HEK293T (cell line): Measurements from ENCODE around the gene CAPN8.
A peak's percentile ranks its signal among the peaks of the same experiment; 100 is the strongest.

ENCODE experiments used
- CTCF ChIA-PET: fragments of 350-600 bp; formaldehyde crosslinking; extraction: SDS; loops from one replicate; lab custom pipeline; 2021; ENCODE audit warnings: antibody characterized with exemption, inconsistent platforms; lab: Yijun Ruan, JAX
- POLR2A ChIA-PET: fragments of 350-600 bp; formaldehyde crosslinking; extraction: SDS; loops from one replicate; lab custom pipeline; 2020; ENCODE audit warnings: antibody characterized with exemption, inconsistent platforms; lab: Yijun Ruan, JAX
- DNase-seq: peaks from one replicate; pipeline ENCODE4 v3.0.0; 2012; ENCODE audit warnings: mixed read lengths; ENCODE audit errors: extremely low spot score
- ARNT ChIP-seq: fragments of 450-650 bp; IDR thresholded peaks from 2 replicates; pipeline ENCODE4 v1.6.1; 2017; ENCODE audit warnings: mild to moderate bottlenecking
- BHLHE40 ChIP-seq: fragments of 450-650 bp; IDR thresholded peaks from 2 replicates; pipeline ENCODE4 v1.6.1; 2016; ENCODE audit warnings: mild to moderate bottlenecking, moderate library complexity, borderline replicate concordance
- CTBP1 ChIP-seq: fragments of 450-650 bp; IDR thresholded peaks from 2 replicates; pipeline ENCODE4 v1.6.1; 2016; ENCODE audit warnings: borderline replicate concordance
- ELF4 ChIP-seq: fragments of 450-650 bp; IDR thresholded peaks from 2 replicates; pipeline ENCODE4 v1.6.1; 2017; ENCODE audit warnings: antibody characterized with exemption
- FOXA1 ChIP-seq: fragments of 450-650 bp; IDR thresholded peaks from 2 replicates; pipeline ENCODE4 v1.6.1; 2016; ENCODE audit warnings: mild to moderate bottlenecking
- FOXK2 ChIP-seq: fragments of 450-650 bp; IDR thresholded peaks from 2 replicates; pipeline ENCODE4 v1.6.1; 2016; ENCODE audit warnings: mild to moderate bottlenecking
- FOXM1 ChIP-seq: fragments of 450-650 bp; IDR thresholded peaks from 2 replicates; pipeline ENCODE4 v1.6.1; 2017; ENCODE audit warnings: mild to moderate bottlenecking, borderline replicate concordance
- HDGF ChIP-seq: fragments of 450-650 bp; IDR thresholded peaks from 2 replicates; pipeline ENCODE4 v1.6.1; 2017; ENCODE audit warnings: antibody characterized with exemption, borderline replicate concordance
- L3MBTL2 ChIP-seq: fragments of 450-650 bp; conservative IDR thresholded peaks from 2 replicates; pipeline ENCODE4 v1.6.1; 2016; ENCODE audit warnings: mild to moderate bottlenecking
- LEF1 ChIP-seq: fragments of 450-650 bp; IDR thresholded peaks from 2 replicates; pipeline ENCODE4 v1.6.1; 2017; ENCODE audit warnings: mild to moderate bottlenecking, borderline replicate concordance
- NFRKB ChIP-seq: fragments of 450-650 bp; IDR thresholded peaks from 2 replicates; pipeline ENCODE4 v1.6.1; 2016; ENCODE audit warnings: mild to moderate bottlenecking, moderate library complexity
- SP1 ChIP-seq: fragments of 450-650 bp; IDR thresholded peaks from 2 replicates; pipeline ENCODE4 v1.6.1; 2017
- SUZ12 ChIP-seq: fragments of 450-650 bp; IDR thresholded peaks from 2 replicates; pipeline ENCODE4 v1.6.1; 2016; ENCODE audit warnings: mild to moderate bottlenecking
- TARDBP ChIP-seq: fragments of 450-650 bp; IDR thresholded peaks from 2 replicates; pipeline ENCODE4 v1.6.1; 2016
- ZNF384 ChIP-seq: fragments of 450-650 bp; IDR thresholded peaks from 2 replicates; pipeline ENCODE4 v1.6.1; 2016
- TF ChIP-seq, protein P1 (sequence below): fragments of 450-650 bp; IDR thresholded peaks from 2 replicates; pipeline ENCODE4 v1.6.1; 2016

The CAPN8 gene

GRCh38 chr1:223538981-223539380 is 126.5 kb downstream of the CAPN8 start:
- ChIA-PET CTCF (no interaction called here), POLR2A (no interaction called here)
- TF ChIP-seq FOXA1 (no peak), SP1 (no peak), ZNF384 (no peak), NFRKB (no peak), BHLHE40 (no peak), ARNT (no peak), HDGF (no peak), TARDBP (no peak), L3MBTL2 (no peak), CTBP1 (no peak), FOXM1 (no peak), LEF1 (no peak), ELF4 (no peak), SUZ12 (no peak), FOXK2 (no peak)
- TF ChIP-seq, protein P1, sequence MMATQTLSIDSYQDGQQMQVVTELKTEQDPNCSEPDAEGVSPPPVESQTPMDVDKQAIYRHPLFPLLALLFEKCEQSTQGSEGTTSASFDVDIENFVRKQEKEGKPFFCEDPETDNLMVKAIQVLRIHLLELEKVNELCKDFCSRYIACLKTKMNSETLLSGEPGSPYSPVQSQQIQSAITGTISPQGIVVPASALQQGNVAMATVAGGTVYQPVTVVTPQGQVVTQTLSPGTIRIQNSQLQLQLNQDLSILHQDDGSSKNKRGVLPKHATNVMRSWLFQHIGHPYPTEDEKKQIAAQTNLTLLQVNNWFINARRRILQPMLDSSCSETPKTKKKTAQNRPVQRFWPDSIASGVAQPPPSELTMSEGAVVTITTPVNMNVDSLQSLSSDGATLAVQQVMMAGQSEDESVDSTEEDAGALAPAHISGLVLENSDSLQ = no peak
- DNase-seq = no peak

DNA sequence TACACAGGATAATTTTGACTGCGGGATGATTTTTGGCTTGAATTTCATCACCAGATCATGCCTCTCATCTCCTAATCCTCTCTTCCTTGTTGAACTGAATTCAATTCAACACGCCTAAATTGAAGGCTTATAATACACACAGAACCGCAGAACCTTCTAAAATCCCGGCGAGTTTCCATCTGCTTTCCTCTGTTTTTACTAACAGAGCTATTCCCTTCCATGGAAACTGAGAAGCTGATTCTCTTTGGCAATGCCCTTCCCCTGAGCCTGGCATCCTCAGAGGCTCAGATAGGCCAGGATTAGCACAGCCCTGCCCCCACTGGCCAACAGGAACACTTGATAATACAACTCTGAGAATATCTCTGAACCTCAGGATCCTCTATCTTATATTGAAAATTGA is 130.2 kb downstream of the CAPN8 start:
- CTCF ChIA-PET = interaction anchor here (0.8 kb wide), 1 partner anchor 135 kb away, joined by 3 read pairs; no protein-coding TSS in a partner anchor
- DNase-seq = no peak
- POLR2A ChIA-PET = no interaction called here
- TF ChIP-seq HDGF (no peak), FOXA1 (no peak), SP1 (no peak), BHLHE40 (no peak), SUZ12 (no peak), FOXM1 (no peak), LEF1 (no peak), L3MBTL2 (no peak), ZNF384 (no peak), ARNT (no peak), ELF4 (no peak), TARDBP (no peak), FOXK2 (no peak), CTBP1 (no peak)
- TF ChIP-seq, protein P1 = no peak

DNA sequence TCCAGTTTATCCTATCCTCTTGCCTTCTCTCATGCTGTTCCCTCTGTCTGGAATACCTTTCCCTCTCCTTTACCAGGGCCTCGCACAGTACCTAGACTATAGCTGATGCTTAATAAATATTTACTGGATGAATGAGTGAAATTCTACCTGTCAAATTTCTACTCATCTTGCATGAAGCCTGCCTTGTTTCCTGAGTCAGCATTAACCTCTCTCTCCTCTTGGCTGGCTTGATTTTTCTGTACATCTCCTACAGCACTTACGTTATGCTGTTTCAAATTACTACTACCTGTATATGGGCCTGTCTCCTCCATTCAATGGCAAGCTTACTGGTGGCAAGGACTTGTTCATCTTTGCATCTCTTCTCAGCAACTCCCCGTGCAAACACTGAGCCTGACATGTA is 130.8 kb downstream of the CAPN8 start:
- TF ChIP-seq L3MBTL2 (no peak), CTBP1 (no peak), SUZ12 (no peak), FOXM1 (no peak), BHLHE40 (no peak), ARNT (no peak)
- TF ChIP-seq, protein P1 = no peak
- POLR2A ChIA-PET = no interaction called here
- CTCF ChIA-PET = interaction anchor here (0.8 to 0.9 kb wide), 2 partner anchors 24 to 136 kb away, joined by 3 to 4 read pairs; no protein-coding TSS in a partner anchor
- no peak for DNase-seq

DNA sequence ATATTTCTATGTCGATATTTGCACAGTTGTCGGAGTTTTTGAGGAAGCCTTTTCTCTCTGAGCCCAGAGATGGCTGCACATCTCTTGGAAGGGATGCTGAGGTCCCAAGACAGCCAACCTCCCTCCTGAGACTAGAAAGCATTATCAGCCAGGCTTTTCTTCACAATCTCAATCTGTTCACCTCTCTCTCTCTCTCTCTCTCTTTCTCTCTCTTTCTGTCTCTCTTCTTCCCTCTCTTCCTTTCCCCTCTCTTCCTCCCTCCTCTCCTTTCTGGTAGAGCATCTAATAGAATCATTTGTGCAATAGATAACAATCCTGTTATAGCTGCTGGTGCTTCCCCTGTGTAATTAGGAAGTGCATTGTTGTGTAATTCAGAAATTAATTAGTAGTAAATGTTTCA is 131.8 kb downstream of the CAPN8 start:
- TF ChIP-seq FOXA1 (no peak), CTBP1 (no peak), SUZ12 (no peak), ELF4 (no peak), FOXK2 (no peak), SP1 (no peak), FOXM1 (no peak), ARNT (no peak), TARDBP (no peak), LEF1 (no peak)
- ChIA-PET CTCF (no interaction called here), POLR2A (no interaction called here)
- DNase-seq = no peak

- peak; percentile 82 for DNase-seq
- ChIA-PET CTCF (interaction anchor here (0.6 to 1.8 kb wide), 9 partner anchors 10 to 152 kb away, joined by 3 to 10 read pairs (median 4); no protein-coding TSS in a partner anchor), POLR2A (interaction anchor here (1.3 kb wide), 1 partner anchor 398 kb away, joined by 4 read pairs; no protein-coding TSS in a partner anchor)
- TF ChIP-seq LEF1 (no peak), ELF4 (no peak), CTBP1 (no peak)
- TF ChIP-seq, protein P1 = 0 out of 2 replicates have a peak, but pooled peaks have one; percentile 34
Measured at GRCh38 chr1:223531742-223532341, 133.7 kb downstream of the CAPN8 start.

DNA sequence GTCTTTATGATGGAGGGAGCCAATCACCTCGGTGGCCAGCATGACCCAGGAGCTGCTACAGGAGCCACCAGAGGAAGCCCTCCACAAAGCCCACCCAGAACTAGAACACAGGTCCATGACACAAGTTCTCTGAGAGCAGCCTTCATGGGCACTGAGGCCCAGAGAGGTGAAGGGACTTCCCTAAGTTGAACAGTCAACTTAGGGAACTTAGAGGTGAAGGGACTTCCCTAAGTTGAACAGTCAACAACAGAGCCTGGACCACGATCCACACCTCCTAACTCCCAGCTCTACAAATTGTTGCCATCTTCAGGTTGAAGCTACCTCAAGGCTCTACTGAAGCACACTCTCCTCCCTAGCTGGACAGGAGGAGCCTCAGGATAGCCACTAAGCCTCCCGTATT is 139.5 kb downstream of the CAPN8 start:
- DNase-seq = no peak
- ChIA-PET POLR2A (no interaction called here), CTCF (no interaction called here)
- no peak for TF ChIP-seq HDGF
- no peak for TF ChIP-seq LEF1
- no peak for TF ChIP-seq BHLHE40
- no peak for TF ChIP-seq FOXA1
- TF ChIP-seq FOXM1 = no peak
- no peak for TF ChIP-seq ARNT
- no peak for TF ChIP-seq NFRKB
- TF ChIP-seq SP1 = no peak
- TF ChIP-seq CTBP1 = no peak
- no peak for TF ChIP-seq TARDBP
- TF ChIP-seq ZNF384 = no peak
- no peak for TF ChIP-seq FOXK2
- TF ChIP-seq SUZ12 = no peak
- TF ChIP-seq L3MBTL2 = no peak
- TF ChIP-seq, protein P1 = no peak
- TF ChIP-seq ELF4 = no peak
